ENCODE measurements around the gene HMCN2.

DNA sequence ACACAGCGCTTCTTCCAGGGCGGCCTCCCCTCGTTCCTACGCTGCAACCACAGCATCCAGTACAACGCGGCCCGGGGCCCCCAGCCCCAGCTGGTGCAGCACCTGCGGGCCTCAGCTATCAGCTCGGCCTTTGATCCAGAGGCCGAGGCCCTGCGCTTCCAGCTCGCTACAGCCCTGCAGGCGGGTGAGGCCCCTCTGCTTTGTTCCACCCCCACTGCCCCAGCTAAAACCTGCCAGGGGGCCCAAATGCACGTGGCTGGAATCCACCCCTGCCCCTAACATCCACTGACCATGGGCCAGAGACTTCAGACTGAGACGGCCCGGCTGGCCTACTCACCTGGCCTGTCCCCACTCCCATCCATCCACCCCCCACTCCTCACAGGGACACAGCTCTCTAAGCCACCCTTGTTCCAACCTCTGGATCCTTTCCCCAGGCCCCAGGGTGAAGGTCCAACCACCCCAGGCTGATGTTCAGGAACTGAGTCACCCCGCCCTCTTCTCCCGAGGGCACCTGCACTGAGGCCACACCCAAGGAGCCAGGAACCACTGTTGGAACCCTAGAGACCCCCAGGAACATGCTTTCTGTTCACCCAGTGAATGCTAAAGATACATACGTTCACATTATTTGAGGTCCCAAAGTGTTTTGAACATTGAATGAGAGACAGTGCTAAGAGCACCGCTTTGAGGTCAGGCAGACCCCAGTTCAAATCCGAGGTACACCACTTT lies 160.3 kb downstream of the HMCN2 start:
- TF ChIP-seq CTCF (conservative IDR thresholded peaks at IDR 0.05; ENCODE audit: low read length) (no peak), EZH2phosphoT487 (IDR thresholded peaks at IDR 0.05; ENCODE audit: borderline replicate concordance, low read depth, low read length) (no peak)

Data from OCI-LY7 (cell line).